Measurements from ENCODE around the gene COL4A2. TPM values are rescaled to one million over a fixed set of nuclear protein-coding genes. Genes with fewer than 3 reads are reported as not detected.

Gene COL4A2
- total and polyA plus RNA-seq, 5 experiments from 2014 or later: not detected

DNA sequence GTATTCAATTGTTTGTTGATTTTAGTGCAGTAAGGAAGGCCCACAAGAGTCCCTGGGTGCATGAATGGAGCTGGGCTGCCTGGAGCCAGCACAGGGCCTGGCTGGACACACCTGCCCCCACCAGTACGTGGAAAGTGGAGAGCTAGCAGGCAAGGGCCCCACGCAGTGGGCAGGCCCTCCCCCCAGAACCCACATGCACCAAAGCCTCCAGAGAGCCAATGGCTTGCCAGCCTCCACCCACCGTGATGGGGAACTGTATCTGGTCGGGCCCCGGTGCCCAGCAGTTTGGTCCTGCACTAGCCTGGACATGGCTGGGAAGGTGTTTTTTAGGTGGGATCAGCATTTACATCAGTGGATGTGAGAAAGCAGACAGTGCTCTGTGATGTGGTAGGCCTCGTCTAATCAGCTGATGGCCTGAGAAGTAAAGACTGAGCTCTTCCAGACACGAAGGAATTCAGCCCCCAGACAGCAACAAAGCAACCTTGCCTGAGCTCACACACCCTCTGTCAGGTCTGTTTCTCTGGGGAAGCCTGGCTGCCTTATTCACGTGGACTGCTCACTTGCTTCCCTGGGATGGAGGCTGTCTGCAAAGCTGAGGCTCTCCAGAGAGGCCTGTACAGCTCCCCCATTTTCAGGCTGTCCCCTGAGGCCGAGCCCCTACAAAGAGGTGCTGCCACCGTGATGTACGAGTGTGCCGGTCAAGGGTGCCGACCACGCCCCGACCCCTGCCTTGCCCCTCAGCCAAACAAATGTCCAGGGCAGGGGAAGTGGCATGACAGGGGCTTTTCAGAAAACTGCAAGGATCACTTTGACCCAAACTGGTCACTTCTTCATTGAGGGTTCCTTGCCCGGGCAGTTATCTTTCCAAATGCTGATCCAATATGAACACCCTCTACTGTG, 226.9 kb downstream of the COL4A2 start:
- ATAC-seq: no peak
- DNase-seq: peak in 1 of 10 donors; percentile 62
- Mint-ChIP-seq H3K27me3 (no peaks in the 10 kb centered on the region), H3K4me1 (peaks cover 8 to 28% (median 14%) of the 10 kb centered on the region in 4 donors), H3K27ac (peak overlapping the region in 3 of 10 donors; percentile 11 to 51 (median 14)), H3K9me3 (peaks cover 0 to 3% (median 0%) of the 10 kb centered on the region in 9 donors), H3K4me3 (no peak overlapping the region), H3K36me3 (no peaks in the 10 kb centered on the region)
- POLR2A ChIA-PET: no interaction called here

DNA sequence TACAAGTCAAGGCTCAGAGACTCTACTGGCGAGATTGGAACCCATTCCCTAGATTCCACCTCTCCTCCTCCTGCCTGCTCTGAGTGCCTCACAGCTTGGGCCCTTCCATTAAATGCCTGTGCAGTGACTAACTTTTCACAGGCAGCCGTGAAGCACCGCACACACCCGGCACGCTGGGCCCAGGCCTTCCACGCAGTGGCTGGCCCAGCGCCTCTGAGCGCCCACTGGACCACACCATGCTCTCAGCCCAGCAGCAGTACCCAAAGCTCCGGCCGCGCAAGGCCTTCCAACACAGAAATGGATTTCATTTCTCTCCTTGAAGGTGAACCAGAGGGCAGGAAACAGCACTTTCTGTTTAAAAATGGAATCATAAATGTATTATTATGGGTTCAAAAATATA, 228.4 kb downstream of the COL4A2 start:
- no peak for ATAC-seq
- Mint-ChIP-seq H3K4me3 (no peak overlapping the region), H3K9me3 (no peaks in the 10 kb centered on the region), H3K27me3 (no peaks in the 10 kb centered on the region), H3K4me1 (peaks cover 8 to 27% (median 15%) of the 10 kb centered on the region in 4 donors), H3K36me3 (no peaks in the 10 kb centered on the region), H3K27ac (no peak overlapping the region)
- DNase-seq: peak in 1 of 10 donors; percentile 51
- POLR2A ChIA-PET: no interaction called here

- POLR2A ChIA-PET: no interaction called here
- H3K36me3 Mint-ChIP-seq: no peaks in the 10 kb centered on the region
- no peaks in the 10 kb centered on the region for H3K9me3 Mint-ChIP-seq
- no peaks in the 10 kb centered on the region for H3K27me3 Mint-ChIP-seq
- H3K27ac Mint-ChIP-seq: peak overlapping the region in 1 of 10 donors; percentile 35
- H3K4me1 Mint-ChIP-seq: peaks cover 11 to 27% (median 15%) of the 10 kb centered on the region in 4 donors
- ATAC-seq (no peak), DNase-seq (peak in 1 of 10 donors; percentile 32)
- H3K4me3 Mint-ChIP-seq: peak overlapping the region in 3 of 10 donors; percentile 11 to 74 (median 60)
These were observed 229.1 kb downstream of the COL4A2 start for GRCh38 chr13:110536006-110536693.

DNA sequence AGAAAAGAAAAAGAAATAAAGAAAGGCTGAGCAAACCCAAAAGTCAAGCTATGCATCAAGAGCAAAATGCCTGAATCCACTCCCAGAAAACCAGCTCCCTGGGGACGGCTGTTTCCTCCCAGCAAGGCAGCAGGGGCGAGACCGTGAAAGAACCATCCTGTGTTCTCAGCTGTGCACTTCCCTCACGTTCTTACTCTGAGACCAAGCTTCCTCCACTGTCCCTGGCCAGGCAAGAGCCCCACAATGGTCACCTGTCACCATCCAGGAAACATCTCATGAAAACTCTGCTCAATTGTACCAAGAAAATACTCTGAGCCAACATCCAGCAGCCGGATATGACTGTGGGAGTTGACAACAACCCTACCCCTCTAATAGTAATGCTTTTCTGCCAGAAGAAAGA, 231.5 kb downstream of the COL4A2 start:
- Mint-ChIP-seq H3K4me1 (peaks cover 11 to 27% (median 15%) of the 10 kb centered on the region in 4 donors), H3K36me3 (peaks cover 0 to 3% (median 0%) of the 10 kb centered on the region in 3 donors), H3K9me3 (no peaks in the 10 kb centered on the region), H3K27ac (peak overlapping the region in 1 of 10 donors; percentile 32), H3K27me3 (no peaks in the 10 kb centered on the region), H3K4me3 (no peak overlapping the region)
- no peak for ATAC-seq
- POLR2A ChIA-PET: interaction anchor here (0.6 to 0.7 kb wide), 2 partner anchors 13 kb away, joined by 3 to 4 read pairs; no protein-coding TSS in a partner anchor
- DNase-seq: peak in 1 of 10 donors; percentile 28

DNA sequence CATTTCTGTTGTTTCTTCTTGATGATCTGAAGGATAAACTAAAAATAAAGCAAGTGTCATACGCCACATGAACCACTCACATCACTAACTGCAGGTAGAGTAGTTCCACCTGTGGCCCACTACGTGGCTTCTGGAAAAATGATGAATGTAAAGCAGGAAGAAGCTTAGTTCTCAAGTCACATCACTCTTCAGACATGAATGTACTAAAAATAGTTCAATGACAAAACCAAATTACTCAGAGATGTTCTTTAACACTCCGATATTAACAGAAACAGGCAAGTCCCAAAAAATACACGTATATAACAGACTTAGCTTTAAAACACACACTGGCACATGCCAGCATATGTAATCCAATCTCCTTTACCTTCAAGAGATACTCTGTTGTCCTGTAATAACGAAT, 232.8 kb downstream of the COL4A2 start:
- DNase-seq (no peak), ATAC-seq (no peak)
- H3K4me1 Mint-ChIP-seq: peaks cover 11 to 27% (median 15%) of the 10 kb centered on the region in 4 donors
- H3K9me3 Mint-ChIP-seq: peaks cover 0 to 7% (median under 1%) of the 10 kb centered on the region in 9 donors
- H3K4me3 Mint-ChIP-seq: no peak overlapping the region
- no peaks in the 10 kb centered on the region for H3K27me3 Mint-ChIP-seq
- peaks cover 0 to 3% (median 1%) of the 10 kb centered on the region in 3 donors for H3K36me3 Mint-ChIP-seq
- peak overlapping the region in 1 of 10 donors; percentile 5 for H3K27ac Mint-ChIP-seq
- POLR2A ChIA-PET: interaction anchor here (1.3 kb wide), 1 partner anchor 16 kb away, joined by 3 read pairs; no protein-coding TSS in a partner anchor

DNA sequence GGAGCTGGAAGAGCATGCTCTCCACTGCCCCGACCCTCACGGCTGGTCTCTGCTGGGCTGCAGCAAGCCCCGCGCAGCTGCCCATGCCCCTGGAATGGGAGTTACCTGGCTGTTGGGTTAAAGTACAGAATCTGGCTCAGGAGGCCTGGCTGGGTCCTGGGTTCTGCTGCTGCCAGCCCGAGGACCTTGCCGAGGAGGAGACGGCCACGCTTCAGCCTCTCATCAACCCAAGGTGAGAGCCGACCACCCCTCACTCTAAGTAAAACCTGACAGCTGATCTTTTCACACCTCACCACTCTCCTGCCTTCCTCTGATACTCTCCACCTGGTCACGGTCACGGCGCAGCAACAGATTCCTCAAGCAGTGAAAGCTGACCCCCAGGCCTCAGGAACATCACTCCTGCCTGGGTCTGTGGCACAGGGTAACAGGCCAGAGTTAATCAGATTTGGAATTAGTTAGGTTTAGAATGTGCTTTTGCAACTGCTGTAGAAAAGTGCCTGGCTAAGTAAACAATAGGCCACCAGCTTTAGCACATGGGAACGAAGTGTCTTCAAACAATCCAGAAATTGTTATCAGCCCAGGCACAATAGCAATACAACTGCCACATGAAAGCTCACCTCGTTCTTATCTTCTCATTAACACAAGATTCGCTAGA, 233.9 kb downstream of the COL4A2 start:
- POLR2A ChIA-PET: interaction anchor here (1.3 kb wide), 1 partner anchor 15 kb away, joined by 3 read pairs; no protein-coding TSS in a partner anchor
- Mint-ChIP-seq H3K4me3 (no peak overlapping the region), H3K27ac (no peak overlapping the region), H3K9me3 (peaks cover 0 to 10% (median 3%) of the 10 kb centered on the region in 9 donors), H3K36me3 (peaks cover 2 to 5% (median 3%) of the 10 kb centered on the region in 3 donors), H3K27me3 (no peaks in the 10 kb centered on the region), H3K4me1 (peaks cover 10 to 24% (median 13%) of the 10 kb centered on the region in 4 donors)
- no peak for DNase-seq
- ATAC-seq: no peak

GRCh38 chr13:110541526-110541920, 234.4 kb downstream of the COL4A2 start:
- Mint-ChIP-seq H3K4me3 (no peak overlapping the region), H3K27ac (no peak overlapping the region), H3K27me3 (no peaks in the 10 kb centered on the region), H3K9me3 (peaks cover 0 to 11% (median 3%) of the 10 kb centered on the region in 9 donors), H3K36me3 (peaks cover 3 to 7% (median 4%) of the 10 kb centered on the region in 3 donors), H3K4me1 (peaks cover 6 to 19% (median 9%) of the 10 kb centered on the region in 4 donors)
- no peak for DNase-seq
- POLR2A ChIA-PET: interaction anchor here (1.3 kb wide), 1 partner anchor 14 kb away, joined by 3 read pairs; no protein-coding TSS in a partner anchor
- no peak for ATAC-seq

- DNase-seq (no peak), ATAC-seq (no peak)
- Mint-ChIP-seq H3K4me1 (peaks cover 5 to 16% (median 6%) of the 10 kb centered on the region in 4 donors), H3K4me3 (no peak overlapping the region), H3K36me3 (peaks cover 5 to 10% (median 7%) of the 10 kb centered on the region in 3 donors), H3K27ac (no peak overlapping the region), H3K9me3 (peaks cover 0 to 11% (median 4%) of the 10 kb centered on the region in 9 donors), H3K27me3 (no peaks in the 10 kb centered on the region)
- POLR2A ChIA-PET: no interaction called here
These were observed 235.2 kb downstream of the COL4A2 start for GRCh38 chr13:110542169-110542796.

GRCh38 chr13:110546378-110546777, 239.3 kb downstream of the COL4A2 start:
- ATAC-seq (no peak), DNase-seq (no peak)
- Mint-ChIP-seq H3K4me3 (no peak overlapping the region), H3K4me1 (peaks cover 0 to 3% (median 0%) of the 10 kb centered on the region in 4 donors), H3K9me3 (peaks cover 0 to 11% (median 4%) of the 10 kb centered on the region in 9 donors), H3K27ac (no peak overlapping the region), H3K27me3 (no peaks in the 10 kb centered on the region), H3K36me3 (peaks cover 7 to 15% (median 7%) of the 10 kb centered on the region in 3 donors)
- POLR2A ChIA-PET: no interaction called here

DNA sequence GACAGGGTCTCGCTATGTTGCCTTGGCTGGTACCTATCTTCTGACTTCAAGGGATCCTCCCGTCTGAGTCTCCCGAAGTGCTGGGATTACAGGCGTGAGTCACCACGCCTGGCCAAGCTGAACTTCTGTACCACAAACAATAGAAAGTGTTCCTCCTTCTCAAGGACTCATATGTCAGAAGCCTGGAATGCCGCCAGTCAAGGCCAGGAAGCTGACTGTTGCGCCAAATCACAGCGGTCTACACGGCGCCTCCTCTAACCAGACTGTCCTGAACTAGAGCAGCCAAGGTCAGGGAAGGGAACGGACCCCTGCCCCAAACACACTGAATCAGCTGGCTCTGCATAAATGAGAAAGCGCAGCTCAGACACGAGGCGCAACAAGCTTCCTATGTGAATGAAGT, 239.8 kb downstream of the COL4A2 start:
- no peak for ATAC-seq
- peaks cover 0 to 11% (median 4%) of the 10 kb centered on the region in 9 donors for H3K9me3 Mint-ChIP-seq
- no peak overlapping the region for H3K27ac Mint-ChIP-seq
- no peaks in the 10 kb centered on the region for H3K27me3 Mint-ChIP-seq
- no peak for DNase-seq
- H3K4me3 Mint-ChIP-seq: no peak overlapping the region
- peaks cover 7 to 17% (median 7%) of the 10 kb centered on the region in 3 donors for H3K36me3 Mint-ChIP-seq
- peaks cover 0 to 5% (median 0%) of the 10 kb centered on the region in 4 donors for H3K4me1 Mint-ChIP-seq
- POLR2A ChIA-PET: no interaction called here

DNA sequence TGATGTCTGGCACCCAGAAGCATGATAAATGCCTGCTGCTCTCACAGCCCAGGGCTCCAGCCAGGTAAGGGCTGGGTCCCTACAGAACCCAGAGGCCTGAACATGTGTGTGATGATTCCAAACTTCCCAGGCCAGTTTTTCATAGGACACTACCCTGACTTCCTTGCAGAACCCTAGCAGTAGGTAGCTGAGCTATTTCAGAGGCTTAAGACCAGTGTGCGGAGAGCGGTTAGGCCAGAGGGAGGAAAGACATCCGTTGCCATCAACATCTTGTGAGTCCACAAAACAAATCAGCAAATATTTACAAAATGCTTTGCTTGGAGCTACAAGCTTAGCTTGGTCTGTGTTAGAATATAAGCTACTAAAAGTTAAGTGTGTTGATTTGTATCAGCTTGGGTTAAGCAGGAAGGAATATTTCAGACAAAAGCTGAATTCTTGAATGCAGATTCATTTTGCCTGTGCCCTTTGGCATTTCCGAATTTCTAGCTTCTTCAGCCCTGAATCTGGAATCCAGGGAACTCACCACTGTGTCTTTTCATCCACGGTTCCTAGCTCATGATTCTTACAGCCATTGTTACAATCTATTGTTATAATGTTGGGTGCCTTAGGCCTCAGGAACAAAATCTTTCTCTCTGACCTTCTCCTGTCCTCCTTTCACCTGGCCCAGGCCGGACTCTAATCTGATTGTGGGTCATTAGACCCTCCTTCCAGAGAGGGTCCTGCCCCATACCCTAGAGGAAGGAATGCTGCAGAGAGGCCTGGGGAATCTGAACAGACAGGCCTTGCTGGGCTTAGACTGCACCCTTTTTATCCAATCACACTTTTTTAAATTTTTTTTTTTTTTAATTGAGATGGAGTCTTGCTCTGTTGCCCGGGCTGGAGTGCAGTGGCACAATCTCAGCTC, 242.1 kb downstream of the COL4A2 start:
- POLR2A ChIA-PET: no interaction called here
- H3K9me3 Mint-ChIP-seq: peaks cover 0 to 11% (median 4%) of the 10 kb centered on the region in 9 donors
- no peak overlapping the region for H3K4me3 Mint-ChIP-seq
- H3K4me1 Mint-ChIP-seq: peaks cover 0 to 5% (median under 1%) of the 10 kb centered on the region in 4 donors
- no peaks in the 10 kb centered on the region for H3K27me3 Mint-ChIP-seq
- DNase-seq: no peak
- no peak overlapping the region for H3K27ac Mint-ChIP-seq
- no peak for ATAC-seq
- peaks cover 4 to 17% (median 7%) of the 10 kb centered on the region in 3 donors for H3K36me3 Mint-ChIP-seq
